HK-2 (cell line): ENCODE measurements around the gene ELP6.
"Not testable (repeated sequence)": the region's sequence is repeated elsewhere in the genome, so short reads cannot be mapped to it uniquely, and the experiment has no call there.

Experiments
- DNase-seq: peaks from one replicate; pipeline ENCODE4 v3.0.0-alpha.2; 2018; ENCODE audit not compliant: unreplicated experiment

Gene ELP6

DNA sequence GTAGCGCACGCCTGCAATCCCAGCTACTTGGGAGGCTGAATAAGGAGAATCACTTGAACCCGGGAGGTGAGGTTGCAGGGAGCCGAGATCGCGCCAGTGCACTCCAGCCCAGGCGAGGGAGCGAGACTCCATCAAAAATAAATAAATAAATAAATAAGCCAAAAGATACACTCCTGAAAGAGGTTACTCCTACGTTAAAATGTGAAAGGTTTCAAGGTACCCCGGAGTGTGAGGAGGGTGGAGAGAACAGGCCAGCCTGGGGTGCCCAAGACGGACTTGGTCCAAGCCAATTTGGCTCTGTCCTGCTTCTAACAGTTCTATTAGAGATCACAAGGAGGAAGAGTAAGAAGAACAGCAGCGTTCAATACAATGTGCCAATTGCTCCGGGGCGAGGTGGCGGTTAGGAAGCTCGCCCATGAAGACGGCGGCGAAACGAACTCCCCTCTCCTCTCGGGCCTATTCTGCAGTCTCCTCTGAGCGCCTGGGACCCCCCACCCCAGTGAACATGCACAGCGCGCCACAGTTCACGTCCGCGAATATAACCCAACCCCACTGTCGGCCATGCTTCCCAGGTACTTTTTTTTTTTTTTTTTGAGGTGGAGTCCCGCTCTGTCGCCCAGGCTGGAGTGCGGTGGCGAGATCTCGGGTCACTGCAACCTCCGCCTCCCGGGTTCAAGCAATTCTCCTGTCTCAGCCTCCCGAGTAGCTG is 942 bp downstream of the ELP6 start:
- peak; percentile 8 for DNase-seq

GRCh38 chr3:47505267-47505666 is 8.2 kb downstream of the ELP6 start:
- not testable (repeated sequence) for DNase-seq

- no peak for DNase-seq
These were observed 9.4 kb downstream of the ELP6 start for GRCh38 chr3:47504113-47504512.

GRCh38 chr3:47503033-47503432 is 10.5 kb downstream of the ELP6 start:
- DNase-seq = no peak

GRCh38 chr3:47496892-47497291 is 16.6 kb downstream of the ELP6 start:
- DNase-seq = no peak

DNA sequence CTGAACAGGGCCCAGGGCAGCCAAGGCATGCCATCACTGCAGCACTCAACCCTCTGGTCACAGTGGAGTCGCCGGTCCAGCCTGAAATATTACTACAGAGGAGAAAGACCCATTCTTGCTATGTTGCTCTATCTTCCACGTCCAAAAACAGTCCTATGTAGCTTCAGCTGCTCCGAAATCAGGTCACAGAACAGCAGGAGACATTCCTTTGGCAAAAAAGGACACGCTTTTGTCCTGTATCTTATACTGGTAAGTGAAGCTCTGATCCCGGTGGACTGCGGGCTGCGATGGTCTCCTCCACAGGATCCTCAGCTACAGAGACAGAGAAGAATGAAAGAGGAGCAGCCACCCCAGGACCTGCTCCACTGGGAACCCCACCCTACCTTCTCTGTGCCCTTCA is 17.6 kb downstream of the ELP6 start:
- no peak for DNase-seq

GRCh38 chr3:47495111-47495510 is 18.4 kb downstream of the ELP6 start:
- DNase-seq = no peak

DNA sequence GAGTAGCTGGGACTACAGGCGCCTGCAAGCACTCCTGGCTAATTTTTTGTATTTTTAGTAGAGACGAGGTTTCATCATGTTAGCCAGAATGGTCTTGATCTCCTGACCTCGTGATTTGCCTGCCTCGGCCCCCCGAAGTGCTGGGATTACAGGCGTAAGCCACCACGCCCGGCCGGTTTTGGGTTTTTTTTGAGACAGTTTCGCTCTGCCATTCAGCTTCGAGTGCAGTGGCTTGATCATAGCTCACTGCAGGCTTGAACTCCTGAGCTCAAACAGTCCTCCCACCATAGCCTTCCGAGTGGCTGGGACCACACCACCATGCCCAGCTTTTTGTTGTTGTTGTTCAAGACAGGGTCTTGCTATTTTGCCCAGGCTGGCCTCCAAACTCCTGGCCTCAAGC is 21.7 kb downstream of the ELP6 start:
- no peak for DNase-seq

DNA sequence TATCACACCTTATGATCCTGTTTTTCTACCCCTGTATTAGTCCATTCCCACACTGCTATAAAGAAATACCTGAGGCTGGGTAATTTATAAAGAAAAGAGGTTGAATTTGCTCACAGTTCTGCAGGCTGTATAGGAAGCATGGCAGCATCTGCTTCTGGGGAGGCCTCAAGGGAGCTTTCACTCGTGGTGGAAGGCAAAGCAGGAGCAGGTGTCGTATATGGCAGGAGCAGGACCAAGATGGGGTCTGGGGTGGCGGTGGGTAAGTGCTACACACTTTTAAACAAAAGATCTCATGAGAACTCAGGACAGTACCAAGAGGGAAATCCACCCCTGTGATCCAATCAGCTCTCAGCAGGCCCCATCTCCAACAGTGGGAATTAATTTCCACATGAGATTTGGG is 22.3 kb downstream of the ELP6 start:
- DNase-seq = no peak

DNA sequence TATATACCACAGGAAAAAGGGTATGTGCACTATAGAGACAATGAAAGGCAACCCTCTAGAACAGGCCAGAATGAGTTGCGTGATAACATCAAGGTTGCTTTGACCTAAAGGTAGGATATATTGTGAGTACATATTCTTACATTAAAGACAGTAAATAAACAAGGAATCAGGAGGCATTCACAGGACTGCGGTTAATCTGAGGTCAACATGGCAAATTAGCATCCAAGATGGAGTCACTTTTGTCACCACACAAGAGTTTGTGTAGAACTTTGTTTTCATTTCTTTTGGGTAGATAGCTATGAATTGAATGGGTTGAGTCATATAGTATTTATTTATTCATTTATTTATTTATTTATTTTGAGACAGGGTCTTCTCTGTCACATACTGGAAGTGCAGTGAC is 26.2 kb downstream of the ELP6 start:
- DNase-seq = no peak

- DNase-seq = no peak
These were observed 27.7 kb downstream of the ELP6 start for GRCh38 chr3:47485812-47486211.

- no peak for DNase-seq
These were observed 31.1 kb downstream of the ELP6 start for GRCh38 chr3:47482366-47482765.

DNA sequence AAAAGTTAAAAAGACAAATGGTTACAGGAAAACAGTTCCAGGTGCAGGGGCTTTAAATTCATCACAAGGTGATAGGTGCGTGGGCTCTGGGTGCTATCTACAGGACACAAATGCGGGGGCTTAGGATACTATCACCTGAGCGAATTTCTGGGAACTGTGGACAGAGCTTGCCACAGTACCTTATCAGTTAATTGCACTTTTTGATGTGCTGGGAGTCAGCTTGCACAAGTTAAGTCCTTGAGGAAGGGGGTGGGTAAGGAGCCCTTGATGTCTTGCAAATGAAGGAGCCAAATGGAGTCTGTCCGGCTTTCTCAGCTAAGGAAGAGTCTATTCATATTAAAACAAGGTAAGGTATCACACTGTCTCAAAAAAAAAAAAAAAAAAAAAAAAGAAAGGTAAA is 31.7 kb downstream of the ELP6 start:
- not testable (repeated sequence) for DNase-seq

DNA sequence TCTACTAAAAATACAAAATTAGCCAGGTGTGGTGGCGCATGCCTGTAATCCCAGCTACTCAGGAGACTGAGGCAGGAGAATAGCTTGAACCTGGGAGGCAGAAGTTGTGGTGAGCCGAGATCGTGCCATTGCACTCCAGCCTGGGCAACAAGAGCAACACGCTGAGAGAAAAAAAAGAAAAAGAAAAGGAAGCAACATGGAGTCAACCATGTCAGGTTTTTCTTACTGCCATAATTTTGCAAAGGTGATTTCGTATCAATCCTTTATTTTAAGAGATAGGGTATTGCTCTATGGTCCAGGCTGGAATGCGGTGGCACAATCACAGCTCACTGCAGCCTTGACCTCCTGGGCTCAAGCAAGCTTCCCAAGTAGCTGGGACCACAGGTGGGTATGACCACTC is 33.2 kb downstream of the ELP6 start:
- not testable (repeated sequence) for DNase-seq

DNA sequence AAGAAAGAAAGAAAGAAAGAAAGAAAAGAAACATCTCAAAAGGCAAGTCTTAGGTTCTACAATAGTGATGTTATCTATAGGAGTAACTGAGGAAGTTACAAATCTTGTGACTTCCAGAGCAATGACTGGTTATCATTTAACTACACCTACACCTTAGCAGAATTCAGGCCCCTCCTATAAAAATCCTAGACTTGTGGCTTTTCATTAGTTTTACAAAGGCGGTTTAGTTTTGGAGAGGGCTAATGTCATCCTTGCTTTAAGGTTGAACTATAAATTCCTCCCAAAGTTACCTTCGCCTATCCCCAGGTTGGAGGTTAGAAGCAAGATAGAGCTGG is 33.7 kb downstream of the ELP6 start:
- no peak for DNase-seq

DNA sequence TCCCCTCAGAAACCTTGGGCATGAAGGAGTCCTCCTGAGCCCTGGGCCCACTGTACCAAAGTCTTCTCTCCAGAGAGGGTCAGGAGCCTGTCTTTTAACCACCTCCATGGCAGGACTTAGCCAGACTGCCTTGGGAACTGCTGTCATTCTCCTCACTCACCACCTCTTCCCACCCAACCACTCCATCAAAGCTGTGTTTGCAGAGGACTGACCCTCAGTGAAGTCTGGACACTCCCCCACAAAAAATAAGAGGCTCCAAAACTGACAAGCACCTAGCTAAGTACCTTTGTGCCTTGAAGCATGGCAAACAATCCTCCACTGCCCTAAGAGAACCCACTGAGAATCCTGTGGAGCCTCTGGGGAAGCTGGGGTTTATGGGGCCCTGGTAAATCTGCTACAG is 35.5 kb downstream of the ELP6 start:
- no peak for DNase-seq

DNA sequence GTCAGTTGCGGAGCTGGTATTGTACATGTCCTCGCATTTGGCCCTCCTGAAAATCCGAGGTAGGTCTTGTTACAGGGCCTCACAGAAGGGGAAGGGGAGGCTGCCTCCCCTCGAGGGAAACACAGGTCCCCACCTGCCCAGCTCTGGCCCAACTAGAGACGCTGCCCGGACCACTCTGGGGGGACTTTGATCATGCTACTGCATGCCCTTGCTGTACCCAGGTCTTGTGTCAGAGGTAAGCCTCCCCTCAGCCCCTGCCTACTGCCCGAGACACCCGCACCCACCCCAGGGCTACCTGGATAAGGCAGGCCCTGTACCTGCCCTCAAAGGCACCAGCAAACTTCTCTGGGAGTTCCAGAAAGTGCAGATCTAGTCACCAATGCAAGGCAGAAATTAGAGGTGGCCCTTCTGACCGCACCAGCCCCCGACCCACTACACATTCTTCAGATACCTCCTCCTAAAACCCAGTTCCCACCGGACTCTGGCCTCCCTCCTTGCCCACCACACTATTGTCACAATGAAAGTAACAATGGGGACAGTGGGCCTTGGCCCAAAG is 36.8 kb downstream of the ELP6 start:
- no peak for DNase-seq

DNA sequence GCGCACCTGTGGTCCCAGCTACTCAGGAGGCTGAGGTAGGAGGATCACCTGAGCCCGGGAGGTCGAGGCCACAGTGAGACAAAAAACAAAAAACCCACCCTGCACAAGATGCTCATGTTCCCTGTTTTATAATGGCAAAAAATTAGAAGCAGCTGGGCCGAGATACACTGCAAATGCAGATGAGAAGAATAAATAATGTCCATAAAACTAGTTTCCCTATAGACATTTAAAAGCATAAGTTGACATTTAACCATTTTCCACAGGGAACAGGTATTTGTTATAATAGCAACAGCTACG is 37.2 kb downstream of the ELP6 start:
- DNase-seq = no peak

- DNase-seq = peak; percentile 85
These were observed 37.8 kb downstream of the ELP6 start, which contains the start of gene SCAP for GRCh38 chr3:47475570-47476329. Gene SCAP (minus strand): TSS chr3:47475941. CDS start chr3:47442993, 32,948 bp downstream.

DNA sequence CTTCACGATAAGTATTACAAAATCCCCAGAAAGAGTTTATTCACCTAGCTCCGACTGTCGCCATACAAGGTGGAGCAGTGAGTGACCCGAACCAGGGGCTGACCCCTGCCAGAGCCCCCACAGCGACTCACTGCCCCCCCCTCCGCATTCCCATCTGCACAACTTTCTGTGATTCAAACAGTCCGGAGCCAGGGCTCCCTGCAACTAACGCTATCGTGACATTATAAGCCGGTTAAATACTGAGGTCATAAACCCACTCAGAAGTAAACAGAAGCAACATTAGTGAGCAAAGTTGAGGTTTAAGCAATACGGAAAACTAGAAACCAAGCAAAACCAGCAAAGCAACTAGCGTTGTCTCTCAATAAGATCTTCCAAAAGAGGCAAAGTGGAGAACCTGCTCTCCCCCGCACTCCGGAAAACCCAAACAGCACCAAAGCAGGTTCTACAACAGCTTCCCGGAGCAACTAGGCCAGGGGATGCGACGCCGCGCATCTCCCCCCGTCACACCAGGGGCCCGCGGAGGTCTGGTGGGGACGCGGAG is 38.4 kb downstream of the ELP6 start:
- no peak for DNase-seq

- DNase-seq = no peak
These were observed 40.1 kb downstream of the ELP6 start for GRCh38 chr3:47473391-47473790.

- DNase-seq = no peak
These were observed 43.9 kb downstream of the ELP6 start for GRCh38 chr3:47469616-47470015.

- DNase-seq = not testable (repeated sequence)
These were observed 45.2 kb downstream of the ELP6 start for GRCh38 chr3:47468315-47468714.
